ENCODE data around the gene ADCY4.

Gene ADCY4

GRCh38 chr14:24334431-24335291 lies at the start of gene ADCY4:
TSS of gene ADCY4 (minus strand) at chr14:24335071. CDS start at chr14:24334652, 419 bp downstream.
- Histone ChIP-seq H3K27me3 (ENCODE audit: control insufficient read depth, insufficient read depth, low read length) (peaks cover 98% of the 10 kb centered on the region), H3K36me3 (ENCODE audit: control insufficient read depth, insufficient read depth, low read length) (no peaks in the 10 kb centered on the region), H3K4me3 (ENCODE audit: low read depth, low read length) (peak within 1 kb of the TSS; percentile 67), H3K9me3 (ENCODE audit: control insufficient read depth, insufficient read depth, low read length) (no peaks in the 10 kb centered on the region), H3K9ac (ENCODE audit: low read depth, low read length) (peak within 1 kb of the TSS; percentile 54), H3K4me1 (ENCODE audit: control insufficient read depth, insufficient read depth, low read length) (peaks cover 8% of the 10 kb centered on the region)

- peaks cover 7% of the 10 kb centered on the region for H3K4me1 ChIP-seq (ENCODE audit: control insufficient read depth, insufficient read depth, low read length)
- no peaks in the 10 kb centered on the region for H3K27me3 ChIP-seq (ENCODE audit: control insufficient read depth, insufficient read depth, low read length)
- no peak overlapping the region for H3K4me3 ChIP-seq (ENCODE audit: low read depth, low read length)
- no peaks in the 10 kb centered on the region for H3K36me3 ChIP-seq (ENCODE audit: control insufficient read depth, insufficient read depth, low read length)
- H3K9me3 ChIP-seq (ENCODE audit: control insufficient read depth, insufficient read depth, low read length): no peaks in the 10 kb centered on the region
- H3K9ac ChIP-seq (ENCODE audit: low read depth, low read length): no peak overlapping the region
These were observed 49.3 kb upstream of the ADCY4 start for GRCh38 chr14:24384169-24384568.

- H3K4me1 ChIP-seq (ENCODE audit: control insufficient read depth, insufficient read depth, low read length): peaks cover 10% of the 10 kb centered on the region
- no peak overlapping the region for H3K4me3 ChIP-seq (ENCODE audit: low read depth, low read length)
- no peaks in the 10 kb centered on the region for H3K36me3 ChIP-seq (ENCODE audit: control insufficient read depth, insufficient read depth, low read length)
- no peaks in the 10 kb centered on the region for H3K9me3 ChIP-seq (ENCODE audit: control insufficient read depth, insufficient read depth, low read length)
- H3K27me3 ChIP-seq (ENCODE audit: control insufficient read depth, insufficient read depth, low read length): no peaks in the 10 kb centered on the region
- no peak overlapping the region for H3K9ac ChIP-seq (ENCODE audit: low read depth, low read length)
These were observed 47.1 kb upstream of the ADCY4 start for GRCh38 chr14:24382064-24382371.

- Histone ChIP-seq H3K9me3 (ENCODE audit: control insufficient read depth, insufficient read depth, low read length) (no peaks in the 10 kb centered on the region), H3K4me3 (ENCODE audit: low read depth, low read length) (no peak overlapping the region), H3K27me3 (ENCODE audit: control insufficient read depth, insufficient read depth, low read length) (no peaks in the 10 kb centered on the region), H3K4me1 (ENCODE audit: control insufficient read depth, insufficient read depth, low read length) (peaks cover 14% of the 10 kb centered on the region), H3K9ac (ENCODE audit: low read depth, low read length) (no peak overlapping the region), H3K36me3 (ENCODE audit: control insufficient read depth, insufficient read depth, low read length) (no peaks in the 10 kb centered on the region)
These were observed 46.6 kb upstream of the ADCY4 start for GRCh38 chr14:24381363-24382063.

GRCh38 chr14:24379907-24380730 lies 45.2 kb upstream of the ADCY4 start:
- Histone ChIP-seq H3K4me1 (ENCODE audit: control insufficient read depth, insufficient read depth, low read length) (peaks cover 14% of the 10 kb centered on the region), H3K4me3 (ENCODE audit: low read depth, low read length) (no peak overlapping the region), H3K9ac (ENCODE audit: low read depth, low read length) (no peak overlapping the region), H3K36me3 (ENCODE audit: control insufficient read depth, insufficient read depth, low read length) (no peaks in the 10 kb centered on the region), H3K9me3 (ENCODE audit: control insufficient read depth, insufficient read depth, low read length) (no peaks in the 10 kb centered on the region), H3K27me3 (ENCODE audit: control insufficient read depth, insufficient read depth, low read length) (no peaks in the 10 kb centered on the region)

- no peaks in the 10 kb centered on the region for H3K36me3 ChIP-seq (ENCODE audit: control insufficient read depth, insufficient read depth, low read length)
- H3K4me1 ChIP-seq (ENCODE audit: control insufficient read depth, insufficient read depth, low read length): peaks cover 14% of the 10 kb centered on the region
- H3K9ac ChIP-seq (ENCODE audit: low read depth, low read length): no peak overlapping the region
- H3K27me3 ChIP-seq (ENCODE audit: control insufficient read depth, insufficient read depth, low read length): no peaks in the 10 kb centered on the region
- H3K9me3 ChIP-seq (ENCODE audit: control insufficient read depth, insufficient read depth, low read length): no peaks in the 10 kb centered on the region
- no peak overlapping the region for H3K4me3 ChIP-seq (ENCODE audit: low read depth, low read length)
These were observed 44.4 kb upstream of the ADCY4 start for GRCh38 chr14:24378981-24379906.

- Histone ChIP-seq H3K36me3 (ENCODE audit: control insufficient read depth, insufficient read depth, low read length) (peaks cover 6% of the 10 kb centered on the region), H3K9ac (ENCODE audit: low read depth, low read length) (no peak overlapping the region), H3K4me1 (ENCODE audit: control insufficient read depth, insufficient read depth, low read length) (peaks cover 14% of the 10 kb centered on the region), H3K9me3 (ENCODE audit: control insufficient read depth, insufficient read depth, low read length) (no peaks in the 10 kb centered on the region), H3K4me3 (ENCODE audit: low read depth, low read length) (no peak overlapping the region), H3K27me3 (ENCODE audit: control insufficient read depth, insufficient read depth, low read length) (no peaks in the 10 kb centered on the region)
These were observed 43.5 kb upstream of the ADCY4 start for GRCh38 chr14:24378327-24378726.

GRCh38 chr14:24377657-24378056 lies 42.8 kb upstream of the ADCY4 start:
- Histone ChIP-seq H3K27me3 (ENCODE audit: control insufficient read depth, insufficient read depth, low read length) (no peaks in the 10 kb centered on the region), H3K9me3 (ENCODE audit: control insufficient read depth, insufficient read depth, low read length) (no peaks in the 10 kb centered on the region), H3K36me3 (ENCODE audit: control insufficient read depth, insufficient read depth, low read length) (peaks cover 11% of the 10 kb centered on the region), H3K4me1 (ENCODE audit: control insufficient read depth, insufficient read depth, low read length) (peaks cover 14% of the 10 kb centered on the region), H3K4me3 (ENCODE audit: low read depth, low read length) (peak overlapping the region; percentile 18), H3K9ac (ENCODE audit: low read depth, low read length) (no peak overlapping the region)

- Histone ChIP-seq H3K4me1 (ENCODE audit: control insufficient read depth, insufficient read depth, low read length) (peaks cover 14% of the 10 kb centered on the region), H3K4me3 (ENCODE audit: low read depth, low read length) (peak overlapping the region; percentile 45), H3K9ac (ENCODE audit: low read depth, low read length) (no peak overlapping the region), H3K36me3 (ENCODE audit: control insufficient read depth, insufficient read depth, low read length) (peaks cover 14% of the 10 kb centered on the region), H3K27me3 (ENCODE audit: control insufficient read depth, insufficient read depth, low read length) (no peaks in the 10 kb centered on the region), H3K9me3 (ENCODE audit: control insufficient read depth, insufficient read depth, low read length) (no peaks in the 10 kb centered on the region)
These were observed 42.3 kb upstream of the ADCY4 start for GRCh38 chr14:24377126-24377525.

GRCh38 chr14:24376448-24377070 lies 41.7 kb upstream of the ADCY4 start:
- Histone ChIP-seq H3K9me3 (ENCODE audit: control insufficient read depth, insufficient read depth, low read length) (no peaks in the 10 kb centered on the region), H3K9ac (ENCODE audit: low read depth, low read length) (no peak overlapping the region), H3K4me3 (ENCODE audit: low read depth, low read length) (peak overlapping the region; percentile 45), H3K36me3 (ENCODE audit: control insufficient read depth, insufficient read depth, low read length) (peaks cover 14% of the 10 kb centered on the region), H3K4me1 (ENCODE audit: control insufficient read depth, insufficient read depth, low read length) (peaks cover 14% of the 10 kb centered on the region), H3K27me3 (ENCODE audit: control insufficient read depth, insufficient read depth, low read length) (no peaks in the 10 kb centered on the region)

Measured in iPS-15b (cell line).